CD4-positive, alpha-beta T cell treated with Interleukin-10 for 1 hour (primary cell): ENCODE results near the gene RIMS3.

Experiments
- DNase-seq: peaks from one replicate; pipeline ENCODE4 v3.0.0-alpha.2; 2020

RIMS3 gene

GRCh38 chr1:40690771-40691537, 25.5 kb upstream of the RIMS3 start:
- DNase-seq: peak; percentile 24

- no peak for DNase-seq
These were observed 24.3 kb upstream of the RIMS3 start for GRCh38 chr1:40689737-40690136.

GRCh38 chr1:40687661-40688060, 22.2 kb upstream of the RIMS3 start:
- DNase-seq: no peak

- no peak for DNase-seq
These were observed 21.6 kb upstream of the RIMS3 start for GRCh38 chr1:40687059-40687458.

- no peak for DNase-seq
These were observed 19.2 kb upstream of the RIMS3 start for GRCh38 chr1:40684669-40685068.

- DNase-seq: no peak
These were observed 13.9 kb upstream of the RIMS3 start for GRCh38 chr1:40679165-40679953.

- DNase-seq: no peak
These were observed 11.0 kb upstream of the RIMS3 start for GRCh38 chr1:40676501-40676900.

GRCh38 chr1:40673452-40673851, 8.0 kb upstream of the RIMS3 start:
- no peak for DNase-seq

GRCh38 chr1:40668769-40669525, 3.5 kb upstream of the RIMS3 start:
- DNase-seq: peak; percentile 86

GRCh38 chr1:40664791-40665190, 691 bp downstream of the RIMS3 start:
- no peak for DNase-seq

GRCh38 chr1:40664167-40664537, 1.3 kb downstream of the RIMS3 start:
- DNase-seq: no peak

GRCh38 chr1:40663324-40664166, 1.9 kb downstream of the RIMS3 start:
- DNase-seq: no peak

GRCh38 chr1:40662864-40663263, 2.6 kb downstream of the RIMS3 start:
- DNase-seq: no peak

- DNase-seq: no peak
These were observed 3.3 kb downstream of the RIMS3 start for GRCh38 chr1:40662151-40662550.

GRCh38 chr1:40661678-40662077, 3.8 kb downstream of the RIMS3 start:
- no peak for DNase-seq

GRCh38 chr1:40659649-40659947, 5.9 kb downstream of the RIMS3 start:
- DNase-seq: no peak

- DNase-seq: no peak
These were observed 6.5 kb downstream of the RIMS3 start for GRCh38 chr1:40658751-40659648.

- DNase-seq: no peak
These were observed 8.4 kb downstream of the RIMS3 start for GRCh38 chr1:40657046-40657445.

- DNase-seq: no peak
These were observed 11.5 kb downstream of the RIMS3 start for GRCh38 chr1:40653851-40654537.

GRCh38 chr1:40652979-40653378, 12.5 kb downstream of the RIMS3 start:
- DNase-seq: no peak

- DNase-seq: no peak
These were observed 13.0 kb downstream of the RIMS3 start for GRCh38 chr1:40652468-40652867.
